GM18511 (cell line): ENCODE measurements around the gene CMTM4.
"Not testable (repeated sequence)": the region's sequence is repeated elsewhere in the genome, so short reads cannot be mapped to it uniquely, and the experiment has no call there.

Experiments used
- ATAC-seq: cut with Tn5 transposase; IDR thresholded peaks from one replicate; pipeline ENCODE4 v1.9.1; 2021; ENCODE audit warnings: mild to moderate bottlenecking, moderate library complexity; ENCODE audit not compliant: unreplicated experiment

Gene CMTM4

GRCh38 chr16:66617728-66618127, 78.8 kb downstream of the CMTM4 start:
- ATAC-seq = no peak

- ATAC-seq = no peak
These were observed 79.5 kb downstream of the CMTM4 start for GRCh38 chr16:66617010-66617434.

GRCh38 chr16:66616592-66616991, 80.0 kb downstream of the CMTM4 start:
- no peak for ATAC-seq

- no peak for ATAC-seq
These were observed 80.4 kb downstream of the CMTM4 start for GRCh38 chr16:66616169-66616568.

- no peak for ATAC-seq
These were observed 82.3 kb downstream of the CMTM4 start for GRCh38 chr16:66614161-66614802.

GRCh38 chr16:66612422-66612821, 84.1 kb downstream of the CMTM4 start:
- no peak for ATAC-seq

GRCh38 chr16:66611911-66612310, 84.6 kb downstream of the CMTM4 start:
- not testable (repeated sequence) for ATAC-seq

GRCh38 chr16:66610111-66610820, 86.3 kb downstream of the CMTM4 start:
- no peak for ATAC-seq

- ATAC-seq = no peak
These were observed 87.4 kb downstream of the CMTM4 start for GRCh38 chr16:66609139-66609510.

- peak; percentile 26 for ATAC-seq
These were observed 88.1 kb downstream of the CMTM4 start for GRCh38 chr16:66608241-66609138.

- peak; percentile 50 for ATAC-seq
These were observed 90.4 kb downstream of the CMTM4 start for GRCh38 chr16:66605979-66606751.

GRCh38 chr16:66605177-66605978, 91.2 kb downstream of the CMTM4 start:
- peak; percentile 14 for ATAC-seq

GRCh38 chr16:66604376-66605176, 92.0 kb downstream of the CMTM4 start, which contains the start of gene CMTM3:
TSS of gene CMTM3 (plus strand) at chr16:66604704. CDS start at chr16:66604806, 102 bp downstream.
- ATAC-seq = peak; percentile 50

GRCh38 chr16:66603537-66604375, 92.8 kb downstream of the CMTM4 start:
- peak; percentile 35 for ATAC-seq

- no peak for ATAC-seq
These were observed 95.1 kb downstream of the CMTM4 start for GRCh38 chr16:66601471-66601870.

GRCh38 chr16:66600477-66600876, 96.1 kb downstream of the CMTM4 start:
- no peak for ATAC-seq

GRCh38 chr16:66599726-66600125, 96.8 kb downstream of the CMTM4 start:
- no peak for ATAC-seq

GRCh38 chr16:66598111-66598510, 98.4 kb downstream of the CMTM4 start:
- ATAC-seq = no peak
